MM.1S (cell line): ENCODE data around the gene MROH2A.

Experiments used
- EZH2 ChIP-seq: fragments of 300-600 bp; sonication (generic); optimal IDR thresholded peaks from 2 replicates; pipeline ENCODE3; 2017; ENCODE audit warnings: low read depth, mild to moderate bottlenecking, antibody characterized with exemption, low read length, mixed read lengths
- EZH2phosphoT487 ChIP-seq: fragments of 300-600 bp; sonication (generic); IDR thresholded peaks from 2 replicates; pipeline ENCODE4 v1.6.1; 2018; ENCODE audit warnings: antibody characterized with exemption, low read length
- TF ChIP-seq, protein P1 (sequence below): fragments of 300-600 bp; sonication (generic); IDR thresholded peaks from 2 replicates; pipeline ENCODE4 v1.5.1; 2016; ENCODE audit warnings: antibody characterized with exemption, low read length, mixed read lengths

DNA sequence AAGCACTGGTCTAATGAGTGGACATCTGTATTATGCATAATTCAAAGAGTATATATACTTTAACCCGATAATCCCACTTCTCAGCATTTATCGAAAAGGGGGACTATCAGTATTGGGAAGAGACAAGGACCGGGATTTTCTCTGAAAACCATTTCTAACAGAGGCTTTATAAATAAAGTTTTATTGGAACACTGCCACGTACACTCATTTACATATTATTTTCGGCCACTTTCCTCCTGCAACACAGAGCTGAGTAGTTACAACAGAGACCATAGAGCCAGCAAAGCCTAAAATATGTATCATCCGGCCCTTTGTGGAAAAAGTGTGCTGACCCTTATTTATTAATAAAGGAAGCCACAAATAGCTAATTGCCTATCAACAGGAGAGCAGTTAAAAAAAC lies 73.0 kb downstream of the MROH2A start:
- TF ChIP-seq EZH2, result no peak
- TF ChIP-seq, protein P1, sequence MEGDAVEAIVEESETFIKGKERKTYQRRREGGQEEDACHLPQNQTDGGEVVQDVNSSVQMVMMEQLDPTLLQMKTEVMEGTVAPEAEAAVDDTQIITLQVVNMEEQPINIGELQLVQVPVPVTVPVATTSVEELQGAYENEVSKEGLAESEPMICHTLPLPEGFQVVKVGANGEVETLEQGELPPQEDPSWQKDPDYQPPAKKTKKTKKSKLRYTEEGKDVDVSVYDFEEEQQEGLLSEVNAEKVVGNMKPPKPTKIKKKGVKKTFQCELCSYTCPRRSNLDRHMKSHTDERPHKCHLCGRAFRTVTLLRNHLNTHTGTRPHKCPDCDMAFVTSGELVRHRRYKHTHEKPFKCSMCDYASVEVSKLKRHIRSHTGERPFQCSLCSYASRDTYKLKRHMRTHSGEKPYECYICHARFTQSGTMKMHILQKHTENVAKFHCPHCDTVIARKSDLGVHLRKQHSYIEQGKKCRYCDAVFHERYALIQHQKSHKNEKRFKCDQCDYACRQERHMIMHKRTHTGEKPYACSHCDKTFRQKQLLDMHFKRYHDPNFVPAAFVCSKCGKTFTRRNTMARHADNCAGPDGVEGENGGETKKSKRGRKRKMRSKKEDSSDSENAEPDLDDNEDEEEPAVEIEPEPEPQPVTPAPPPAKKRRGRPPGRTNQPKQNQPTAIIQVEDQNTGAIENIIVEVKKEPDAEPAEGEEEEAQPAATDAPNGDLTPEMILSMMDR, result no peak
- TF ChIP-seq EZH2phosphoT487, result no peak
